Tibial nerve (tissue), 4 donors: ENCODE measurements around the gene ACOXL. TPM values are rescaled to one million over a fixed set of nuclear protein-coding genes. Genes with fewer than 3 reads are reported as not detected.

ENCODE experiments used
- DNase-seq, 2 donors: peaks; one replicate each; pipeline ENCODE4 v3.0.0-alpha.2; 2019; ENCODE audit warnings: low spot score in 2 of 2
- H3K27ac ChIP-seq, 4 donors: fragments of 200-600 bp; sonication (generic) in 3 of 4; one replicate each; pipeline ENCODE4 v1.5.1; 2017 to 2019; ENCODE audit warnings: mild to moderate bottlenecking in 1 of 4
- H3K27me3 ChIP-seq, 2 donors: fragments of 200-600 bp; sonication (generic) in 1 of 2; one replicate each; pipeline versions ENCODE4 v1.5.1 to v1.6.0; 2017 to 2019
- H3K36me3 ChIP-seq, 3 donors: fragments of 200-600 bp; sonication (generic); one replicate each; pipeline ENCODE4 v1.5.1; 2018 to 2019
- H3K4me1 ChIP-seq, 4 donors: fragments of 200-600 bp; sonication (generic) in 3 of 4; one replicate each; pipeline ENCODE4 v1.5.1; 2017 to 2019
- H3K4me3 ChIP-seq, 4 donors: fragments of 200-600 bp; sonication (generic) in 3 of 4; one replicate each; pipeline ENCODE4 v1.5.1; 2017 to 2019; ENCODE audit warnings: mild to moderate bottlenecking in 1 of 4, moderate library complexity in 1 of 4
- H3K9me3 ChIP-seq, 4 donors: fragments of 200-600 bp; sonication (generic) in 3 of 4; one replicate each; pipeline ENCODE4 v1.5.1; 2017 to 2019
- EP300 ChIP-seq, 2 donors: sonication (generic); formaldehyde crosslinking; IDR thresholded peaks; one replicate each; pipeline ENCODE4 v1.6.1; 2017; ENCODE audit warnings: antibody characterized with exemption in 2 of 2, mild to moderate bottlenecking in 1 of 2
- POLR2A ChIP-seq, 2 donors: fragments of 450-650 bp; IDR thresholded peaks; one replicate each; pipeline ENCODE4 v1.6.1; 2017; ENCODE audit warnings: antibody characterized with exemption in 2 of 2, mild to moderate bottlenecking in 2 of 2, moderate library complexity in 2 of 2
- WGBS, 2 donors: methylation state at CpG; one replicate each; pipeline ENCODE4 v1.1.5; 2018; 5-methylcytosine and 5-hydroxymethylcytosine counted together
- total RNA-seq, 4 donors: library from RNA; depleted of rRNA; stranded (reverse); fragments of >200 nt; gene quantifications; one replicate each; pipeline ENCODE4 v1.1.0, GENCODE V29; 2016
- TF ChIP-seq, protein P1 (sequence below), 5 experiments: fragments of 200-600 bp in 3 of 5; fragments of 450-650 bp in 2 of 5; sonication (generic) in 3 of 5; IDR thresholded peaks; one replicate each; pipeline ENCODE4 v1.5.1; 2016 to 2019; ENCODE audit warnings: antibody characterized with exemption in 5 of 5, mild to moderate bottlenecking in 3 of 5, moderate library complexity in 2 of 5

ACOXL gene
- total RNA-seq, 4 donors from 2014 or later = 0.30 TPM; not detected in 3

DNA sequence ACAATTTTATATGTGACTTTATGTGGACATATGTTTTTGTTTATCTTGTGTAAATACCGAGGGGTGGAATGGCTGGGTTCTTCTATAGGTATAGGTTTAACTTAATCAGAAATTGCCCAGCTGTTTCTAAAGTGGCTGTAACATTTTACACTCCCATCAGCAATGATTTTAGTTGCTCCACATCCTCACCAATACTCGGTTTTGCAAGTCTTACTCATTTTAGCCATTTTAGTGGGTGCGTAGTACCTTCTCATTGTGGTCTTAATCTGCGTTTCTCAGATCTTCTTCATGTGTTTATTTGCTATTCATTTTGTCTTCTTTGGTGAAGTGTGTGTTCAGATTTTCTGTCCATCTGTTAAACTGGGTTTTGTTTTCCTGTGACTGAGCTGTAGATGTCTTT lies 292.9 kb downstream of the ACOXL start:
- no peaks in the 10 kb centered on the region for H3K27me3 ChIP-seq
- no peak overlapping the region for H3K27ac ChIP-seq
- H3K9me3 ChIP-seq = peaks cover 0 to 12% (median 0%) of the 10 kb centered on the region in 4 donors
- H3K4me1 ChIP-seq = no peaks in the 10 kb centered on the region
- no peak overlapping the region for H3K4me3 ChIP-seq
- TF ChIP-seq EP300 (IDR thresholded peaks at IDR 0.05) (no peak), POLR2A (IDR thresholded peaks at IDR 0.05) (no peak)
- TF ChIP-seq, protein P1, sequence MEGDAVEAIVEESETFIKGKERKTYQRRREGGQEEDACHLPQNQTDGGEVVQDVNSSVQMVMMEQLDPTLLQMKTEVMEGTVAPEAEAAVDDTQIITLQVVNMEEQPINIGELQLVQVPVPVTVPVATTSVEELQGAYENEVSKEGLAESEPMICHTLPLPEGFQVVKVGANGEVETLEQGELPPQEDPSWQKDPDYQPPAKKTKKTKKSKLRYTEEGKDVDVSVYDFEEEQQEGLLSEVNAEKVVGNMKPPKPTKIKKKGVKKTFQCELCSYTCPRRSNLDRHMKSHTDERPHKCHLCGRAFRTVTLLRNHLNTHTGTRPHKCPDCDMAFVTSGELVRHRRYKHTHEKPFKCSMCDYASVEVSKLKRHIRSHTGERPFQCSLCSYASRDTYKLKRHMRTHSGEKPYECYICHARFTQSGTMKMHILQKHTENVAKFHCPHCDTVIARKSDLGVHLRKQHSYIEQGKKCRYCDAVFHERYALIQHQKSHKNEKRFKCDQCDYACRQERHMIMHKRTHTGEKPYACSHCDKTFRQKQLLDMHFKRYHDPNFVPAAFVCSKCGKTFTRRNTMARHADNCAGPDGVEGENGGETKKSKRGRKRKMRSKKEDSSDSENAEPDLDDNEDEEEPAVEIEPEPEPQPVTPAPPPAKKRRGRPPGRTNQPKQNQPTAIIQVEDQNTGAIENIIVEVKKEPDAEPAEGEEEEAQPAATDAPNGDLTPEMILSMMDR (IDR thresholded peaks at IDR 0.05) = no peak
- H3K36me3 ChIP-seq = no peaks in the 10 kb centered on the region
- 71 to 75% methylated on average over 4 of the region's 4 CpGs for WGBS, 2 donors
- no peak for DNase-seq

DNA sequence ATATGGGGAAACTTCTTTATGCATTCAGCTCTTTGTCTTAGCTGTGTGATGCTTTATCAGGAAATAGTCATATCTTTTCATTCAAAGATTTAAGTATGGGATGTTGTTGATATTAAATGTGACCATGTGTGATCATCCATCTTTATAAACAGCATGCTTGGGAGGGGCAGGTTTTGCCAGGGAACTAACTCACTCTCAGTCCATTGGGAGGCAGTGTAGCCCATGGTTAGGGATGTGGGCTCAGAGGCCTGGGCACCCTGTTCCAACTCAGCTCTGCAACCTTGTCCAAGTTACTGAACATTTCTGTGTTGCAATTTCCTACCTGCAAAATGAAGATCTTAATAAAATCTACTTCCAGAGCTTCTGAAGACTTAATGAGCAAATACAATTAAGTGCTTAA lies 296.3 kb downstream of the ACOXL start:
- Histone ChIP-seq H3K4me1 (no peaks in the 10 kb centered on the region), H3K27me3 (no peaks in the 10 kb centered on the region), H3K27ac (no peak overlapping the region), H3K9me3 (peaks cover 0 to 12% (median 0%) of the 10 kb centered on the region in 4 donors), H3K36me3 (no peaks in the 10 kb centered on the region), H3K4me3 (no peak overlapping the region)
- DNase-seq = no peak
- TF ChIP-seq POLR2A (IDR thresholded peaks at IDR 0.05) (no peak), EP300 (IDR thresholded peaks at IDR 0.05) (no peak)
- TF ChIP-seq, protein P1 (IDR thresholded peaks at IDR 0.05) = no peak

DNA sequence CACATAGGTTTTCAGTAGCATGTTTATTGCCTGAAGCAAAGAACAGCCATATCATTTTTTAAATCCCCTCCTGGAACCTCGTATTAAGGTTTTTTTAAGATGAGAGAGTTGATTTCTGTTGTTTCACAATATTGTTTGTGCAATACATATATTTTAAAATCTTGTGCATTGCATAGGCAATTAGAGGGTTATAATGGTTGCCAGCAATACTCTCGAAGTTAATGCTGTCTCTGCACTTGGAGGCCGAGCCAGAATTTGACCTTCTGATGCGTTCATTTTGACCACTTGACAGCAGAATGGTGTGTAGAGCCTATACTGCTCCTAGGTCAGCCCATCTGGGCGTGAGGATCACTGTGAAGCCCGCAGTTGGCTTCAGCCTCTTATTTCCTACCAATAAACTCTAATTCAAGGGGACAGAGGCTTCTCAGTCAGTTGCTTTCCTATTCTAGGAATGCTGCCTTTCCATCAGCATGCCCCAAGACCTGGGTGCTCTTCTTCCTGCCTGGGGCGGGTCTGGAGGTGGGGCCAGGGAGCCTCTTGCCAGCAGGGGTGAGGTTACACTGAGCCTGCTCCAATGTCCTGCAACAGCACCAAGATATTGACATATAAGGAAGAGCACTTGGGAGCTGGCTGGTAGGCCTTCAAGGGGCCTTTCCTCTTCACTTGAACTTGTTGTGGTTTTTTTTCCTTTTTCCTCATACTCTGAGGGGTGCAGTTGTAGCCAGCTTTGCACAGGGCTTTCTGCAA lies 297.0 kb downstream of the ACOXL start:
- Histone ChIP-seq H3K27me3 (no peaks in the 10 kb centered on the region), H3K9me3 (peaks cover 0 to 12% (median 0%) of the 10 kb centered on the region in 4 donors), H3K36me3 (no peaks in the 10 kb centered on the region), H3K27ac (no peak overlapping the region), H3K4me3 (no peak overlapping the region), H3K4me1 (no peaks in the 10 kb centered on the region)
- DNase-seq = no peak
- WGBS, 2 donors = 68 to 73% methylated on average over 7 of the region's 7 CpGs
- TF ChIP-seq EP300 (IDR thresholded peaks at IDR 0.05) = no peak
- no peak for TF ChIP-seq POLR2A (IDR thresholded peaks at IDR 0.05)
- TF ChIP-seq, protein P1 (IDR thresholded peaks at IDR 0.05) = no peak

DNA sequence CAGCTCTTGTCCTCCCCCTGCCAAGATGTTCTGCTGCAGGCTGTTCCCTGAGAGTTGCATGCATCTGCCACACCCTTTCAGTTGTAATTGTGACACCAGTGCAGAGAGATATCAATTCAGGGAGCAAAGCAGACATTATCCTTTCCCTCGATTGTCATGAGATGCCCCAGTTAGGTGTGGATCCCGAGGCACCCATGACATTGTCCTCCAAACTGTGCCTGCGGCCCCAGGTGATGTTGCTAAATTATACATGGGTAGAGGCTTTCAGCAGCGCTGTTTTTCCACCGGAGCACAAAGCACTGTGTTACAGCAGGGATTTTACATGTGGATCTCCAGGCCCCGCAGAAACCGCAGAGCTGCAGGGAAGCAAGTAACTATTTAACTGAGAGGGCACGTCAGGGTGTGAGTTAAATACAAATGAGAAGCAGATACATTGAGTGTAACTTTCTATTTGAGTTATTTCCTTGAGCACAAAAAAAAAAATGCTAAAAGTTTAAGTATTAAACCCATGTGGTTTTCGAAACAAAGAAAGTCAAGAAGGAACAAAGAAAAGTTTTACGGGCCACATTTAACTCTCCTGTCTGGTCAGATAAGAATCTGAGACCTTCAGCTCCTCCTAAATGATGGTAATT lies 298.0 kb downstream of the ACOXL start:
- H3K4me3 ChIP-seq = no peak overlapping the region
- no peaks in the 10 kb centered on the region for H3K4me1 ChIP-seq
- TF ChIP-seq EP300 (IDR thresholded peaks at IDR 0.05) = no peak
- no peak for TF ChIP-seq POLR2A (IDR thresholded peaks at IDR 0.05)
- TF ChIP-seq, protein P1 (IDR thresholded peaks at IDR 0.05) = no peak
- 63 to 66% methylated on average over 10 of the region's 10 CpGs for WGBS, 2 donors
- H3K27ac ChIP-seq = no peak overlapping the region
- H3K27me3 ChIP-seq = no peaks in the 10 kb centered on the region
- peaks cover 0 to 12% (median 0%) of the 10 kb centered on the region in 4 donors for H3K9me3 ChIP-seq
- H3K36me3 ChIP-seq = no peaks in the 10 kb centered on the region
- no peak for DNase-seq

DNA sequence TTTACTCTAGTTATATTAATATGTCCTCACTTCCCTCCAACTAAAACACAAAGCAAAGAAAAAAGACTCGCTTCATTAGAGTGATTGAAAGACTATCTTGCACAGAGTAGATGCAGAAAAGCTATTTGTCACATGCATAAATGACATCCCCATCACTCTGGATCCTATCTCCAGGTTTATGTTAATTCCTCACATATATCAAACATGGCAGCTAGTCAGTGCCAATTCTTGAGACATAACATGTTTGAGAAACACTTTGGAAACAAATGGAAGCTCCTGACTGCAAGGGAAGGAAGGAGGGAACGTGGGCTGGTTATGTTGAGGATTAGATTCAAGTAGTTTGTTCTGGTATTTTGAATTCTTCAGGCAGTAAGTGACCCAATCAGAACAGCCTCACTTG lies 298.6 kb downstream of the ACOXL start:
- Histone ChIP-seq H3K27me3 (no peaks in the 10 kb centered on the region), H3K4me1 (no peaks in the 10 kb centered on the region), H3K36me3 (no peaks in the 10 kb centered on the region), H3K9me3 (peaks cover 0 to 12% (median 0%) of the 10 kb centered on the region in 4 donors), H3K4me3 (no peak overlapping the region), H3K27ac (no peak overlapping the region)
- WGBS, 2 donors = 53 to 56% methylated on average over 2 of the region's 2 CpGs
- no peak for DNase-seq
- TF ChIP-seq, protein P1 (IDR thresholded peaks at IDR 0.05) = no peak
- TF ChIP-seq POLR2A (IDR thresholded peaks at IDR 0.05) (no peak), EP300 (IDR thresholded peaks at IDR 0.05) (no peak)
